ENCODE measurements around the gene ZNF254. TPM values are rescaled to one million over a fixed set of nuclear protein-coding genes. Genes with fewer than 3 reads are reported as not detected.

Gene ZNF254
- total and polyA plus RNA-seq, 9 of the 15 experiments (the other 6 are each of a cell fraction or from before 2014, with no cell fraction given), result 10.7 to 22.1 (median 14.2) TPM

DNA sequence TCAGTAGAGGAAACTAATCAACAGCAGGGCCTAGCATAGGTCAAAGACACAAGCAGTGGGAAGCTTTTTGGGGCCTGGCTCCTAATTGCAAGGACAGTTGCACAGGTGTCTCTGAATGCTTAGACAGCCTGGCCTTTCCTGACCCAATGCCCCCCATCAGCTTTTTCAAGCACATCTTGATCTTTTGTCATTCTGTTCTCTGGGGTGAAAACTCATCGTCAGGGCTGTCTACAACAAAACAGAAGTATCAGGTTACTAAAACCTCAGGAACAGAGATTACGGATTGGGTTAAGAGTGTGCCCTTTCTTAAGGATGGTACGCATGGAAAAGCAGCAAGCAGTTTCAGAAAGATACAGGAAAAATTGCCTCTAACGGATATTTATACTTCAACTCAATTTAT, 8.3 kb upstream of the ZNF254 start:
- H3K4me3 ChIP-seq, result no peak overlapping the region
- CTCF ChIA-PET (ENCODE audit: low intra/inter-chr PET ratio), result no interaction called here
- H3K4me1 ChIP-seq (replicated peaks in 1 of 2; ENCODE audit: control insufficient read depth in 2 of 2, insufficient read depth in 2 of 2, low read length in 2 of 2), result no peaks in the 10 kb centered on the region
- no peaks in the 10 kb centered on the region for H4K20me1 ChIP-seq (replicated peaks; ENCODE audit: control insufficient read depth, insufficient read depth, low read length)
- H2AFZ ChIP-seq (ENCODE audit: low read depth, low read length), result no peak overlapping the region
- BruUV-seq (replicated peaks), result no TSS peak
- in situ Hi-C loops (cut with MboI) (no loop called here), intact Hi-C loops (cut with micrococcal nuclease) (no loop called here)
- no peaks in the 10 kb centered on the region for H3K36me3 ChIP-seq (ENCODE audit: control insufficient read depth, insufficient read depth, low read length)
- FAIRE-seq, result no peak
- no peak overlapping the region for H3K27ac ChIP-seq (ENCODE audit: extremely low read depth, low read depth, low read length)
- no peak for DNase-seq (ENCODE audit: extremely low read depth in 1 of 4, low spot score in 3 of 4)
- no peaks in the 10 kb centered on the region for H3K27me3 ChIP-seq (ENCODE audit: control insufficient read depth in 2 of 2, insufficient read depth in 2 of 2, low read length in 2 of 2)
- POLR2A ChIA-PET, result no interaction called here
- 31% methylated on average over 4 of the region's 4 CpGs for WGBS (ENCODE audit: insufficient coverage, low coverage, missing lambda C conversion rate)
- H3K79me2 ChIP-seq (ENCODE audit: control insufficient read depth, insufficient read depth, low read length), result no peaks in the 10 kb centered on the region
- no peaks in the 10 kb centered on the region for H3K9me1 ChIP-seq (ENCODE audit: control insufficient read depth, insufficient read depth, low read length)
- no peaks in the 10 kb centered on the region; the same call in 1 of the 2 replicates for H3K9me3 ChIP-seq (replicated peaks; ENCODE audit: control insufficient read depth, insufficient read depth, low read depth, low read length)
- TF ChIP-seq FUS (optimal IDR thresholded peaks at IDR 0.05; ENCODE audit: low read depth, low read length) (no peak), MTA2 (IDR thresholded peaks at IDR 0.05; ENCODE audit: low read depth) (no peak)
- no peak overlapping the region for H3K9ac ChIP-seq (ENCODE audit: insufficient read depth in 1 of 2, low read depth in 2 of 2, low read length in 2 of 2)
- no peak for ATAC-seq
- no peak overlapping the region for H3K4me2 ChIP-seq (ENCODE audit: insufficient read depth, low read length)

DNA sequence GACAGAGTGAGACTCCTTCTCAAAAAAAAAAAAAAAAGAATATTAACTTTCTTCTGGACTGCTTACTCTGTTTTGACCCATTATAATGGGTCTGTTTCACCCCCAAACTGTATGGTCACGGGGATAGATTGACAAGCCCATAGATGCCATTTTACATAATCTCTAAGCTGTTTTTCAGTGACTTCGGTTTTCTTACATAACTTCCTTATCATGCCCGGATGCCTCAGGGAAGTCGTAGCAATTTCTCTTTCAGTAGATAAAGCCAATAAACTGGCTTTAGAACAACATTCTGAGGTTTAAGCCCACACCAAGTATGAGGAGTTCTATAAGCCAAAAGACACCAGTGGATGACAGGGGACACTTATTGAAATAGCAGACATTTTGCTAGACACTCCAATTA, 5.9 kb upstream of the ZNF254 start:
- in situ Hi-C loops (cut with MboI) (no loop called here), intact Hi-C loops (cut with micrococcal nuclease) (no loop called here)
- WGBS (ENCODE audit: insufficient coverage, low coverage, missing lambda C conversion rate), result 50% methylated on average over 4 of the region's 4 CpGs
- CTCF ChIA-PET (ENCODE audit: low intra/inter-chr PET ratio), result no interaction called here
- FAIRE-seq (no peak), DNase-seq (ENCODE audit: extremely low read depth in 1 of 4, low spot score in 3 of 4) (no peak), ATAC-seq (no peak)
- Histone ChIP-seq H4K20me1 (replicated peaks; ENCODE audit: control insufficient read depth, insufficient read depth, low read length) (no peaks in the 10 kb centered on the region), H3K4me2 (ENCODE audit: insufficient read depth, low read length) (no peak overlapping the region), H3K4me1 (replicated peaks in 1 of 2; ENCODE audit: control insufficient read depth in 2 of 2, insufficient read depth in 2 of 2, low read length in 2 of 2) (no peaks in the 10 kb centered on the region), H3K4me3 (no peak overlapping the region), H3K9ac (ENCODE audit: insufficient read depth in 1 of 2, low read depth in 2 of 2, low read length in 2 of 2) (no peak overlapping the region), H3K27me3 (ENCODE audit: control insufficient read depth in 2 of 2, insufficient read depth in 2 of 2, low read length in 2 of 2) (no peaks in the 10 kb centered on the region), H3K36me3 (ENCODE audit: control insufficient read depth, insufficient read depth, low read length) (no peaks in the 10 kb centered on the region), H3K9me3 (replicated peaks; ENCODE audit: control insufficient read depth, insufficient read depth, low read depth, low read length) (no peaks in the 10 kb centered on the region), H3K79me2 (ENCODE audit: control insufficient read depth, insufficient read depth, low read length) (no peaks in the 10 kb centered on the region), H3K27ac (ENCODE audit: extremely low read depth, low read depth, low read length) (no peak overlapping the region), H3K9me1 (ENCODE audit: control insufficient read depth, insufficient read depth, low read length) (no peaks in the 10 kb centered on the region), H2AFZ (ENCODE audit: low read depth, low read length) (no peak overlapping the region)
- BruUV-seq (replicated peaks), result no TSS peak
- POLR2A ChIA-PET, result no interaction called here
- TF ChIP-seq, protein P1, sequence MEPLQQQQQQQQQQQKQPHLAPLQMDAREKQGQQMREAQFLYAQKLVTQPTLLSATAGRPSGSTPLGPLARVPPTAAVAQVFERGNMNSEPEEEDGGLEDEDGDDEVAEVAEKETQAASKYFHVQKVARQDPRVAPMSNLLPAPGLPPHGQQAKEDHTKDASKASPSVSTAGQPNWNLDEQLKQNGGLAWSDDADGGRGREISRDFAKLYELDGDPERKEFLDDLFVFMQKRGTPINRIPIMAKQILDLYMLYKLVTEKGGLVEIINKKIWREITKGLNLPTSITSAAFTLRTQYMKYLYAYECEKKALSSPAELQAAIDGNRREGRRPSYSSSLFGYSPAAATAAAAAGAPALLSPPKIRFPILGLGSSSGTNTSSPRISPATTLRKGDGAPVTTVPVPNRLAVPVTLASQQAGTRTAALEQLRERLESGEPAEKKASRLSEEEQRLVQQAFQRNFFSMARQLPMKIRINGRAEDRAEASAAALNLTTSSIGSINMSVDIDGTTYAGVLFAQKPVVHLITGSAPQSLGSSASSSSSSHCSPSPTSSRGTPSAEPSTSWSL (CRISPR knock-in tag; IDR thresholded peaks at IDR 0.05; ENCODE audit: borderline replicate concordance), result no peak
- TF ChIP-seq KHSRP (IDR thresholded peaks at IDR 0.05) (no peak), ZNF561 (CRISPR knock-in tag; conservative IDR thresholded peaks at IDR 0.05) (no peak)

Measured in K562 (cell line).